CD4-positive, alpha-beta T cell treated with Interleukin-4 for 1 hour (primary cell): ENCODE data around the gene HEPN1.
A peak's percentile ranks its signal among the peaks of the same experiment; 100 is the strongest.
"Not testable (repeated sequence)": the region's sequence is repeated elsewhere in the genome, so short reads cannot be mapped to it uniquely, and the experiment has no call there.

ENCODE experiments used
- DNase-seq, 2 donors: peaks; one replicate each; pipeline ENCODE4 v3.0.0-alpha.2; 2020 to 2022

HEPN1 gene

GRCh38 chr11:124944565-124944964 lies 25.5 kb downstream of the HEPN1 start:
- DNase-seq: no peak

DNA sequence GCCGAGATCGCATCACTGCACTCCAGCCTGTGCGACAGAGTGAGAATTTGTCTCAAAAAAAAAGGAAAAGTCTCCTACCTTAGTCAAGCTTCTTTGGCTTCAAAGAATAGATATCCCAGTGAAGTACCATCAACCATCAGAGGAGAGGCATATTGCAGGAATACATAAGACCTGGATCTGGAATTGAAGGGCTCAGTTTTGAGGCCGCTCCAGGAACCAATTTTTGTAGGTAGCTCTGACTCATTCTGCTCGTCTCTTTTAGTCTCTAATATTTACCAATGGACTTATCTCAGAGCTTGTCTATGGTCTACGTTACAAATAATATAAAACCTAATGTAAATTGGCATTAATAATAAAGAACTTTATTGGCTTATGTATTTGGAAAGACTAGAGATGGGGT lies 26.8 kb downstream of the HEPN1 start:
- DNase-seq: no peak

DNA sequence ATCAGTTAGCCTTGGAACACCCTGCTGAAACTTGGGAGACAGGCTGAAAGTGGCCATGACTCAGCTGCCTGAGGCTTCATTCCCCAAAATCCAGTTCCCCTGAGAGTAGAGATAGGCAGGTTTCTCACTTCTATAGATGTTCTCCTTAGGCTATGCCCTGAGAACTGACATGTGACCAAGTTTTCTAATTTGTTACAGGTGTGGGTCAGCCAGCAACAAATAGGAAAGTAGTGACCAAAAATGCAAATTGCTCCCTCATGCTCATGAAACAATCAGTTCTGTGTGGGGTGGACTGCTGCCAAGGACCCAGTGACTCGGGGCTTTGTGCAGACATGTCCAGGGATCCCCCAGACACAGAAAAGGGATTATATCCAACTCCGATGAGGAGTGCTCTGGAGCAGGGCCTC lies 27.7 kb downstream of the HEPN1 start:
- no peak for DNase-seq

GRCh38 chr11:124950601-124951330 lies 31.7 kb downstream of the HEPN1 start:
- DNase-seq: peak in 1 of 2 donors; percentile 41

GRCh38 chr11:124951341-124951740 lies 32.3 kb downstream of the HEPN1 start:
- DNase-seq: no peak

- peak; percentile 94 to 95 for DNase-seq
These were observed 34.9 kb downstream of the HEPN1 start, which contains the start of gene CCDC15 for GRCh38 chr11:124953753-124954589. CCDC15 (plus strand) TSS chr11:124954202; CDS start chr11:124954733, 531 bp downstream.

GRCh38 chr11:124954590-124954955 lies 35.5 kb downstream of the HEPN1 start:
- DNase-seq: no peak

DNA sequence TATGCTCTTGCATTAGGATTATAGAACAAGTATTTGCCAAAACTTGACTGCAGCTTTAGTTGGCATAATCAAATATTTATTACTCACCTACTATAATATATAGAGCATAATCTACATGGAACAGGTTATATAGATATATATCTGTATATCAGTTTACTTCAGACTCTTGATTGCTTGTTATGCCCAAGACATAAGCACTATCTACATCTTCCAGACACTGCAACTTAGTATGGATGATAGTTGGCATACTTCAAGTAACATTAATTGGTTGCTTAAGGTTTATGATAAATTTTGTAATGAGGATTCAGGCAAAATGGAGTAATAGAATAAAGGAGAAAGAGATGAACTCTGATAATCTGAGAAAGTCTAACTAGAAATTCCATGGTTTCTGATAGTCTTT lies 36.0 kb downstream of the HEPN1 start:
- no peak for DNase-seq

- DNase-seq: peak; percentile 17 to 80
These were observed 43.0 kb downstream of the HEPN1 start for GRCh38 chr11:124961972-124962609.

DNA sequence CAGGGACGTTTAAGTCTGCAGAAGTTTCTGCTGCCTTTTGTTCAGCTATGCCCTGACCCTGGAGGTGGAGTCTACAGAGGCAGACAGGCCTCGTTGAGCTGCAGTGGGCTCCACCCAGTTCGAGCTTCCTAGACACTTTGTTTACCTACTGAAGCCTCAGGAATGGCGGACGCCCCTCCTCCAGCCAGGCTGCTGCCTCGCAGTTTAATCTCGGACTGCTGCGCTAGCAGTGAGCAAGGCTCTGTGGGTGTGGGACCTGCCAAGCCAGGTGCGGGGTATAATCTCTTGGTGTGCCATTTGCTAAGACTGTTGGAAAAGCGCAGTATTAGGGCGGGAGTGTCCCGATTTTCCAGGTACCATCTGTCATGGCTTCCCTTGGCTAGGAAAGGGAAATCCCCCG lies 49.1 kb downstream of the HEPN1 start:
- not testable (repeated sequence) for DNase-seq
